ENCODE results near the gene TFEB.

DNA sequence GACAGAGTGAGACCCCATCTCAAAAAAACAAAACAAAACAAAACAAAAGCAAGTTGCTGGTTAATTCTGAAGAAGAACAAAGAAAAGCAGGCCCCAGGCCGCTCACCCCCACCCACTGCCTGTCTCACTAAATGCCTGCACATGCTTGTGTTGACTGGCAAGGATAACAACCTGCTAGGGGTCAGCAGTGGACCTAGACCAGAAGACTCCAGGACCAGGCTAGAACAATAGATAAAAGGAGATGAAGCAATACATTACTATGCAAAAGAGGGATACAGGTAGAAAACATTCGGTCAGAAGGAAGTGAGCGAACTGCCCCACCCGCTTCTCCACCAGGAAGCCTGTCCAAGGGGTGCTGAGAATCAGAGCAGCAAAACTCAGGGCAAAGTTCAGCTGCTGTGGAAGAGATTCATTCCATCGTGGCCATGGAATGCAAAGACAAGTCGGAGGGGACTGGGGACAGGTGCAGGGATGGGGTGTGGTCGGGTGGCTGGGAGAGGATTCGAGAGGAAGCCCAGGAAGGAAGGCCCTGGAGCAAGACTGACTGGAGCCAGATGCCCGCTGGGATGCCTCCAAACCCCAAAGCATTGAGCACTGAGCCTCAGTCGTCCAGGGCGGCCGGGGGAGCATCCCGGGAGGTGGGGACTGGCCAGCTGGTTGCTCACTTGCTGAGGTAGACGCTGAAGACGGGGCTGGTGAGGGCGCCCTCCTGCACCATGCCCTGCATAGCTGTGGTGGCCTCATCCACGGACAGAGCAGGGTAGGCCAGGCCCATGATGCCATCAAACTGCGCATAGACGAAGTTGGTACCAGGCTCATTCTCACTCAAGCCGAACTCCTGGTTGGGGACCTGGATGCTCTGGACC, 6.5 kb upstream of the TFEB start:
- TF ChIP-seq SPI1 (IDR thresholded peaks at IDR 0.05; ENCODE audit: low read depth, low read length) (no peak), TAF1 (IDR thresholded peaks at IDR 0.05; ENCODE audit: low read depth, low read length) (no peak), POLR2A (IDR thresholded peaks at IDR 0.05; ENCODE audit: low read depth, low read length) (no peak), POU2F2 (IDR thresholded peaks at IDR 0.05; ENCODE audit: low read depth, low read length) (no peak), POLR2AphosphoS5 (IDR thresholded peaks at IDR 0.05; ENCODE audit: low read depth, low read length) (no peak)
